Keratinocyte (primary cell): ENCODE data around the gene IL22RA1. TPM values are rescaled to one million over a fixed set of nuclear protein-coding genes. Genes with fewer than 3 reads are reported as not detected.

Experiments
- DNase-seq: peaks from one replicate; pipeline ENCODE4 v3.0.0-alpha.2; 2011; ENCODE audit warnings: low read depth, missing footprints, low spot score
- FAIRE-seq: peaks from 2 replicates; lab custom pipeline; 2011; peaks lifted over from hg19 to GRCh38; lab: Jason Lieb, UNC
- H2AFZ ChIP-seq: 2 replicates; pipeline ENCODE4 v1.6.0; 2012; ENCODE audit warnings: low read length, control low read depth, inconsistent platforms; ENCODE audit not compliant: control insufficient read depth
- H3K27ac ChIP-seq: 2 replicates; pipeline ENCODE4 v1.5.1; 2011; ENCODE audit warnings: low read length; ENCODE audit not compliant: control insufficient read depth, insufficient read depth
- H3K27me3 ChIP-seq: 3 replicates; pipeline ENCODE4 v1.6.0; 2011; ENCODE audit warnings: low read length; ENCODE audit not compliant: control insufficient read depth, insufficient read depth; ENCODE audit errors: extremely low read depth
- H3K36me3 ChIP-seq, 2 experiments: 2 replicates in 1 of 2; 3 replicates in 1 of 2; pipeline ENCODE4 v1.5.1; 2011; ENCODE audit warnings: low read length in 2 of 2, mild to moderate bottlenecking in 1 of 2; ENCODE audit not compliant: control insufficient read depth in 2 of 2, insufficient read depth in 2 of 2; ENCODE audit errors: extremely low read depth in 1 of 2
- H3K4me1 ChIP-seq: 3 replicates; pipeline ENCODE4 v1.5.1; 2011; ENCODE audit warnings: low read length; ENCODE audit not compliant: control insufficient read depth, insufficient read depth; ENCODE audit errors: extremely low read depth
- H3K4me2 ChIP-seq: 3 replicates; pipeline ENCODE4 v1.6.0; 2011; ENCODE audit warnings: low read depth, low read length; ENCODE audit not compliant: control insufficient read depth, insufficient read depth; ENCODE audit errors: extremely low read depth
- H3K4me3 ChIP-seq, 3 experiments: fragments of 200-600 bp in 1 of 3; sonication (generic) in 1 of 3; 2 replicates in 2 of 3; 3 replicates in 1 of 3; pipeline ENCODE4 v1.5.1; 2011 to 2016; ENCODE audit warnings: low read length in 3 of 3, mild to moderate bottlenecking in 3 of 3, control low read depth in 2 of 3, inconsistent platforms in 1 of 3, low read depth in 1 of 3, mixed read lengths in 1 of 3, mixed run types in 1 of 3, moderate library complexity in 1 of 3; ENCODE audit not compliant: control insufficient read depth in 2 of 3, insufficient read depth in 2 of 3; ENCODE audit errors: extremely low read depth in 1 of 3
- H3K79me2 ChIP-seq: 2 replicates; pipeline ENCODE4 v1.6.0; 2012; ENCODE audit warnings: low read length; ENCODE audit not compliant: control insufficient read depth, insufficient read depth
- H3K9ac ChIP-seq: 3 replicates; pipeline ENCODE4 v1.6.0; 2011; ENCODE audit warnings: low read length; ENCODE audit not compliant: control insufficient read depth, insufficient read depth; ENCODE audit errors: extremely low read depth
- H3K9me1 ChIP-seq: 3 replicates; pipeline ENCODE4 v1.6.0; 2011; ENCODE audit warnings: low read length; ENCODE audit not compliant: control insufficient read depth, insufficient read depth; ENCODE audit errors: extremely low read depth
- H3K9me3 ChIP-seq: 2 replicates; pipeline ENCODE4 v1.5.1; 2012; ENCODE audit warnings: low read depth, low read length; ENCODE audit not compliant: control insufficient read depth
- H4K20me1 ChIP-seq: 3 replicates; pipeline ENCODE4 v1.6.0; 2011; ENCODE audit warnings: low read length; ENCODE audit not compliant: control insufficient read depth, insufficient read depth; ENCODE audit errors: extremely low read depth
- EZH2 ChIP-seq: IDR thresholded peaks from one replicate; pipeline ENCODE4 v1.6.1; 2012; ENCODE audit warnings: inconsistent platforms, mild to moderate bottlenecking, low read length, moderate library complexity
- dilution Hi-C: fragments of 300-500 bp; cut with MboI; formaldehyde crosslinking; loops from one replicate; pipeline ENCODE4 v1.7.0; 2020; ENCODE audit warnings: low sequenced_read_pairs; ENCODE audit not compliant: extremely low pct_ligation_motif_present
- polyA plus RNA-seq, 5 experiments: library from polyadenylated mRNA; depleted of rRNA in 3 of 5; stranded (reverse) in 3 of 5; stranded (forward) in 1 of 5; unstranded in 1 of 5; fragments of >200 nt; gene quantifications; 1 replicate in 1 of 5; 2 replicates in 3 of 5; 3 replicates in 1 of 5; pipeline versions ENCODE4 v1.2.1 to v1.2.3, GENCODE V29; 2011 to 2012; ENCODE audit warnings: missing spikeins in 2 of 5, low read depth in 1 of 5, low replicate concordance in 1 of 5
- TF ChIP-seq, protein P1 (sequence below), 3 experiments: IDR thresholded peaks in 1 of 3; conservative IDR thresholded peaks in 1 of 3; optimal IDR thresholded peaks in 1 of 3; 2 replicates in 2 of 3; 3 replicates in 1 of 3; pipeline versions ENCODE3 to v1.5.1; 2011; ENCODE audit warnings: low read length in 3 of 3, mild to moderate bottlenecking in 3 of 3, moderate library complexity in 2 of 3, control low read depth in 1 of 3, inconsistent platforms in 1 of 3; ENCODE audit not compliant: insufficient read depth in 2 of 3; ENCODE audit errors: extremely low read depth in 1 of 3

Gene IL22RA1
- polyA plus RNA-seq, 1 donor (not counting 4 experiments of a cell fraction or from before 2014, with no cell fraction given), result 1.7 TPM

- peaks cover 3% of the 10 kb centered on the region for H3K9me1 ChIP-seq
- no peaks in the 10 kb centered on the region for H3K79me2 ChIP-seq
- no peaks in the 10 kb centered on the region for H3K9me3 ChIP-seq
- no peaks in the 10 kb centered on the region for H3K27me3 ChIP-seq
- no peak overlapping the region for H2AFZ ChIP-seq
- dilution Hi-C loops, result no loop called here
- FAIRE-seq, result no peak
- H3K27ac ChIP-seq, result no peak overlapping the region
- H3K36me3 ChIP-seq, result peaks cover 7% of the 10 kb centered on the region in 2 experiments
- H3K4me1 ChIP-seq, result no peaks in the 10 kb centered on the region
- DNase-seq, result no peak
- no peaks in the 10 kb centered on the region for H4K20me1 ChIP-seq
- H3K4me3 ChIP-seq, result no peak overlapping the region
- no peak for TF ChIP-seq EZH2
- TF ChIP-seq, protein P1, sequence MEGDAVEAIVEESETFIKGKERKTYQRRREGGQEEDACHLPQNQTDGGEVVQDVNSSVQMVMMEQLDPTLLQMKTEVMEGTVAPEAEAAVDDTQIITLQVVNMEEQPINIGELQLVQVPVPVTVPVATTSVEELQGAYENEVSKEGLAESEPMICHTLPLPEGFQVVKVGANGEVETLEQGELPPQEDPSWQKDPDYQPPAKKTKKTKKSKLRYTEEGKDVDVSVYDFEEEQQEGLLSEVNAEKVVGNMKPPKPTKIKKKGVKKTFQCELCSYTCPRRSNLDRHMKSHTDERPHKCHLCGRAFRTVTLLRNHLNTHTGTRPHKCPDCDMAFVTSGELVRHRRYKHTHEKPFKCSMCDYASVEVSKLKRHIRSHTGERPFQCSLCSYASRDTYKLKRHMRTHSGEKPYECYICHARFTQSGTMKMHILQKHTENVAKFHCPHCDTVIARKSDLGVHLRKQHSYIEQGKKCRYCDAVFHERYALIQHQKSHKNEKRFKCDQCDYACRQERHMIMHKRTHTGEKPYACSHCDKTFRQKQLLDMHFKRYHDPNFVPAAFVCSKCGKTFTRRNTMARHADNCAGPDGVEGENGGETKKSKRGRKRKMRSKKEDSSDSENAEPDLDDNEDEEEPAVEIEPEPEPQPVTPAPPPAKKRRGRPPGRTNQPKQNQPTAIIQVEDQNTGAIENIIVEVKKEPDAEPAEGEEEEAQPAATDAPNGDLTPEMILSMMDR (optimal IDR thresholded peaks at IDR 0.05 in 1 of 3, IDR thresholded peaks at IDR 0.05 in 1 of 3, conservative IDR thresholded peaks at IDR 0.05 in 1 of 3; ENCODE audit: extremely low read depth in 1 of 3, insufficient read depth in 2 of 3, low read length in 3 of 3), result no peak
- no peak overlapping the region for H3K9ac ChIP-seq
- H3K4me2 ChIP-seq, result no peak overlapping the region
These were observed 25.3 kb upstream of the IL22RA1 start for GRCh38 chr1:24168245-24168644.

DNA sequence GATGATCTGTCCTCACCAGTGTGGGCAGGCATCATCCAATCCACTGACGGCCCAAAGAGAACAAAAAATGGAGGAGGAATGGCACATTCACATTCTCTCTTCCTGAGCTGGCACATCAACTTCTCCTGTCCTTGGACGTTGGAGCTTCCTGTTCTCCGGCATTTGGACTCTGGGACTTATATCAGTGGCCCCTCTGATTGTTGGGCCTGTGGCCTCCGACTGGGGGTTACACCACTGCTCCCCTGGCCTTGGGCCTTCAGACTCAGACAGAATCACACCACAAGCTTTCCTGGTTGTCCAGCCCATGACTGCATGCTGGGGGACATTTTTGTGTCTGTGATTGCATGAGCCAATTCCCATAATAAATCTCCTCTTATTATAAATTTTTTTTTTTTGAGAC lies 24.1 kb upstream of the IL22RA1 start:
- H3K4me1 ChIP-seq, result no peaks in the 10 kb centered on the region
- TF ChIP-seq, protein P1 (optimal IDR thresholded peaks at IDR 0.05 in 1 of 3, IDR thresholded peaks at IDR 0.05 in 1 of 3, conservative IDR thresholded peaks at IDR 0.05 in 1 of 3; ENCODE audit: extremely low read depth in 1 of 3, insufficient read depth in 2 of 3, low read length in 3 of 3), result no peak
- no peak for TF ChIP-seq EZH2
- no peaks in the 10 kb centered on the region for H4K20me1 ChIP-seq
- H3K4me2 ChIP-seq, result no peak overlapping the region
- no peaks in the 10 kb centered on the region for H3K27me3 ChIP-seq
- H3K27ac ChIP-seq, result no peak overlapping the region
- H3K9ac ChIP-seq, result no peak overlapping the region
- H3K9me3 ChIP-seq, result no peaks in the 10 kb centered on the region
- H3K4me3 ChIP-seq, result no peak overlapping the region
- dilution Hi-C loops, result no loop called here
- peaks cover 6 to 7% of the 10 kb centered on the region in 2 experiments for H3K36me3 ChIP-seq
- no peak for FAIRE-seq
- no peaks in the 10 kb centered on the region for H3K79me2 ChIP-seq
- H3K9me1 ChIP-seq, result peaks cover 3% of the 10 kb centered on the region
- H2AFZ ChIP-seq, result no peak overlapping the region
- no peak for DNase-seq
